Muscle of back (tissue), 11 donors: ENCODE measurements around the gene PPFIA1. TPM values are rescaled to one million over a fixed set of nuclear protein-coding genes. Genes with fewer than 3 reads are reported as not detected.
"Not testable (repeated sequence)": the region's sequence is repeated elsewhere in the genome, so short reads cannot be mapped to it uniquely, and the experiment has no call there.

Source experiments
- DNase-seq, 3 donors: peaks; one replicate each; pipeline versions ENCODE4 v3.0.0 to v3.0.0-alpha.2; 2013
- polyA plus RNA-seq, 10 donors: library from polyadenylated mRNA; unstranded; fragments of 120-200 nt; gene quantifications; one replicate each; pipeline ENCODE4 v1.2.1, GENCODE V29; 2013; ENCODE audit not compliant: insufficient read length in 10 of 10

The PPFIA1 gene
- polyA plus RNA-seq, 10 donors = 25.6 to 41.8 (median 32.3) TPM

GRCh38 chr11:70387564-70387963 lies 117.1 kb downstream of the PPFIA1 start:
- no peak for DNase-seq

- no peak for DNase-seq
These were observed 118.7 kb downstream of the PPFIA1 start for GRCh38 chr11:70389201-70389600.

DNA sequence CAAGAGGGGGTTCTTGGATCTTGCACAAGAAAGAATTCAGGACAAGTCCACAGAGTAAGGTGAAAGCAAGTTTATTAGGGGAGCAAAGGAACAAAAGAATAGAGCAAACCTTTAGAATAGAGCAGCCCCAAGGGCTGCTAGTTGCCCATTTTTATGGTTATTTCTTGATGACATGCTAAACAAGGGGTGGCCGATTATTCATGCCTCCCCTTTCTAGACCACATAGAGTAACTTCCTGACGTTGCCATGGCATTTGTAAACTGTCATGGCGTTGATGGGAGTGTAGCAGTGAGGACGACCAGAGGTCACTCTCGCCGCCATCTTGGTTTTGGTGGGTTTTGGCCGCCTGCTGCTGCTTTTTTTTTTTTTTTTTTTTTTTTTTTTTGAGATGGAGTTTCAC lies 120.4 kb downstream of the PPFIA1 start:
- DNase-seq = not testable (repeated sequence)

DNA sequence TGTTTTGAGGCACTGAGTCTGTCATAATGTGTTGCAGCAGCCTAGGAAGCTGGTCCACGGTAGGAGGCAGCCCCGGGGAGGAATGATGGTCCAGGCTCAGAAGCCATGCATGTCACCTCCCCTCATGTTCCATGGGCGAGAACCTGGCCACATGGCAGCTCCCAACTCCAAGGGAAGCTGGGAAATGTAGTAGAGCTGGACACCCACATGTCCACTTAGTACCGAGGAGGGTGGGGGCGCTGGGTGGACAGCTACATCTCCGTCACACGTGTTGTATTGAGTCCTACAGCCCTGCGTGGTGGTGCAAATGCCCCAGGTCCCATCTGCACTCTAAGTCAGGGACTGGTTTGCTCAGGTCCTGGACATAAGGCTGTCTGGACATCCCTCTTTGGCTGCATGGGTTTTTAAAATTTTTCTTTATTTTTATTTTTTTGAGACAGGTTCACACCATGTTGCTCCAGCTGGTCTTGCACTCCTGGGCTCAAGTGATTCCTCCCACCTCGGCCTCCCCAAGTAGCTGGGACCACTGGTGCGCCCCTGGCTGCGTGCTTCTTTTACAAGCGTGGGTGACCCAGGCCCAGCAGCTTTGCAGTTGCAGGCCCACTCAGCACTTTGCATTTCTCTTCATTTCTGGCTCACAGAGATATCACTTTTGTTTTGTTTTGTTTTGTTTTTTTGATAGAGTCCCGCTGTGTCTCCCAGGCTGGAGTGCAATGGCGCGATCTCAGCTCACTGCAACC lies 123.9 kb downstream of the PPFIA1 start:
- no peak for DNase-seq

GRCh38 chr11:70397336-70397982 lies 127.0 kb downstream of the PPFIA1 start:
- no peak for DNase-seq

GRCh38 chr11:70397983-70398833 lies 127.7 kb downstream of the PPFIA1 start, which contains the start of gene CTTN:
TSS of gene CTTN (plus strand) at chr11:70398529. CDS start at chr11:70407298, 8,769 bp downstream.
- peak; percentile 80 to 93 (median 84) for DNase-seq

DNA sequence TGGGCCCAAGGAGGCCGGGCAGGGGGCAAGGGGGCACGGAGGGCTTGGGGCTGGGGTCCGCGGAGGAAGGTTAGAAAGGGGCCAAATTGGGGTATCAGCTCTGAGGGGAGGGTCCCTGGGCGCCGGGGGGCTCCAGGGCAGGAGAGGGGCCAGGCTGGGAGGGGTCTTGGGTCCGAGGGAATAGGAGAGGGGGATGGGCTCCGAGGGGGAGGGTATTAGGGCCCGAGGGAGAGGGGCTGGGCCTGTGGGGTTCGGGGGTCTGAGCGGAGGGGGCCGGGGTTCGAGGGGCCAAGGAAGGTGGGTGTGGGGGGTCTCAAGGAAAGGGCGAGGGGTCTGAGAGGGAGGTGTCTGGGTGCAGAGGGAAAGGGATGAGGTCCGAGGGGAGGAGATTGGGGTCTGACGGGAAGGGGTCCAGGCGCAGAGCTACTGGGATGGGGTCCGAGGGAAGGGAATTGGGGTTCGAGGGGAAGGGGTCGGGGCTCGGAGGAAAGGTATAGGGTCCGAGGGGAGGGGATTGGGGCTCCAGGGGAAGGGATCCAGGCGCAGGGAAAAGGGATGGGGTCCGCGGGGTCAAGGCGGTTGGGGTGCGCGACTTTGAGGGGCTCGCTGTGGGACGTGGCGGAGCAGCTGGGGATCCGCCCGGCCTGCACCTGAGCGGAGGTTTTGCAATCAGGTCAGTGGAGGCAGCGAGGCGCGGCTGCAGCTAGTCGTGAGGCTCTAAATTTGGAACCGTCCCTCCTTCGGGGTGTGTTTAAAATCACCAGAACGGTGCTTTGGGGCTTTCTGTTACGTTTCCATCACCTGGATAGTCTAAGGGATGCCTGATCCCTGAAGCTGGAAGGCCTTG lies 128.6 kb downstream of the PPFIA1 start:
- DNase-seq = no peak

GRCh38 chr11:70399681-70400112 lies 129.2 kb downstream of the PPFIA1 start:
- DNase-seq = peak; percentile 42 to 83 (median 73)

DNA sequence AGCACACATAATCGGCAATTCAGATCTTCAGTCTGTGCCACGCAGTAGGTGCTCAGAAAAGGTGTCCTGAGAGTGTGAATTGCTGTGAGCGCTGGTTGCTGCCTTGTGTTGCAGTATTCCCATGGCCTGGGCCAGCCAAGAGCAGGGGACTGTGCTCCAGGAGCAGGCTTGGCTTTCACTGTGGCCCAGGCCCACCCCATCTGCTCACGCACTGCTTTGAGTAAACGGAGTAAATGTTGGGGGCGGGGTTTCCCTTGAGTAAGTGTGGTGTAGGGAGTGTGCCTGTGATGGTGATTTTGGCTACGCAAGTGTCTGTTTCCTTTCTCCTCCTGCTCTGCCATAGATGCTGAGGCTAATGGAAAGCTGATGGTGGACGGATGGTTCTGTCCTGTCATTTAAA lies 130.2 kb downstream of the PPFIA1 start:
- DNase-seq = no peak

DNA sequence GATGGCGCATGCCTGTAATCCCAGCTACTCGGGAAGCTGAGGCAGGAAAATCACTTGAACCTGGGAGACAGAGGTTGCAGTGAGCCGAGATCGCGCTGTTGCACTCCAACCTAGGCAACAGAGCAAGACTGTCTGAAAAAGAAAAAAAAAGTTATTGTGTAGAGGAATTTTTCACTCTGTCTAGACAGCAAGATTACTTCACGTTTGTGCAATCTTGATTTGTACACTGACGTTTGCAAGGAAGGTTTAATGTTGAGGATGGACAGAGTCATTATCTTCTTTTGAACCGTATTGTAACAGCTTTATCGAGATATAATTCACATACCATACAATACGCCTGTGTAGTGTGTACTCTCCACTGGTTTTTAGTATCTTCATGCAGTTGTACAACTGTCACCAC lies 131.5 kb downstream of the PPFIA1 start:
- no peak for DNase-seq

DNA sequence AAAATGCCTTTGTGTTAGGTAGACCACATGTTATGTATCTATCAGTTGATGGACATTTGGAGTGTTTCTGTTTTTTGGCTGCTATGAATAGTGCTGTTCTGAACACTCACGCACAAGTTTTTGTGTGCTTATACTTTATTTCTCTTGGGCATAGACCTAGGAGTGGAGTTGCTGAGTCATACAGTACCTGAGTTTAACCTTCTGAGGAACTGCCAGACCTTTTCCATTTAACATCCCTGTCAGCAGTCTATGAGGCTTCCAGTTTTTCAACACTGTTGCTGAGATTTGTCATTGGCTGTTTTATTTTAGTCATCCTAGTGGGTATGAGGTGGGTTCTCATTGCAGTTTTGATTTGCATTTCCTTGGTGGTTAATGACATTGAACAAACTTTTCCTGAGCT lies 132.2 kb downstream of the PPFIA1 start:
- no peak for DNase-seq

- DNase-seq = no peak
These were observed 133.8 kb downstream of the PPFIA1 start for GRCh38 chr11:70404244-70404643.

GRCh38 chr11:70405679-70406395 lies 135.3 kb downstream of the PPFIA1 start:
- DNase-seq = no peak

DNA sequence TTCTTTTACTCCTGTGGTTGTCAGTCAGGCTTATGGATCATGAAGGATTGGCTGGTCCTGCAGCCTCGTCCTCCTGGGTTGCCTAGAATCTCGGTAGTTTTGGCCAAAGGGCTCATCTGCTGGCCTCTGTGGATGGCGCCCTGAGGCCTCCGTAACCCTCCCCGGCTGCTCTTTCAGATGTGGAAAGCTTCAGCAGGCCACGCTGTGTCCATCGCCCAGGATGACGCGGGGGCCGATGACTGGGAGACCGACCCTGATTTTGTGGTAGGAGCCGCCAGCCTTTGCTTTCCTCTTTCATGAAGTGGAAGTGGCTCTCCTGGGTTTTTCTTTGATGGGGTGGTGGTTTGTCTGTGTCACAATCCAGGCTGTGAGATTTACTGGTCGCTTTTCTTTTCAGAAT lies 136.6 kb downstream of the PPFIA1 start:
- no peak for DNase-seq

- DNase-seq = no peak
These were observed 137.3 kb downstream of the PPFIA1 start for GRCh38 chr11:70407814-70408213.

DNA sequence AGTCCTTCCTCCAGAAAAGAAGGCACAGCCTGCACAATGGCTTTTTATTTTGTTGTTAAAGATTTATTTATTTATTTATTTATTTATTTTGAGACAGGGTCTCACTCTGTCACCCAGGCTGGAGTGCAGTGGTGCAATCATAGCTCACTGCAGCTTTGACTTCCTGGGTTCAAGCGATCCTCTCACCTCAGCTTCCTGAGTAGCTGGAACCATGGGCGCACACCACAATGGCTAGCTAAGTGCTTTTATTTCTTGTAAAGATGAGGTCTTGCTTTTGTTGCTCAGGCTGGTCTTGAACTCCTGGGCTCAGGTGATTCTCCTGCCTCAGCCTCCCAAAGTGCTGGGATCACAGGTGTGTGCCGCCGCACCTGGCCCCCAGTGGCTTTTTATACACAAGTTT lies 137.8 kb downstream of the PPFIA1 start:
- not testable (repeated sequence) for DNase-seq

DNA sequence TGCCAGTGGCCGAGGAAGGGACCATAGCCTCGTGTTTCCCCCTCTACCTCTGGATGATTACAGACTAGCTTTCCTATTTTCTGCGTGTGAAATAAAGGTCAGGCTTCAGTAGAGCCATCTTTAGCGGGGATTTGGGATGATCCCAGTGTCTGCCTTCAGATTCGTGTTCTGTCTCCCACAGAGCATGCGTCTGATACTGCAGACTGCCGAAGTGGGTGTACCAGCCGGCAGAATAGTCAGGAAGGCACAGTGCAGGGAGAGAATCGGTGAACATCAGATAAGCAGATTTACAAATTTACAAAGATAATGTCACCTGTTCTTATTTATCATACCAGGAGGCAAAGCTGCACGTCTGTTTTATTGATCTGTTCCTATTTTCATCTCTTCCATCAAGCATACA lies 138.9 kb downstream of the PPFIA1 start:
- no peak for DNase-seq

GRCh38 chr11:70409871-70410270 lies 139.4 kb downstream of the PPFIA1 start:
- no peak for DNase-seq

DNA sequence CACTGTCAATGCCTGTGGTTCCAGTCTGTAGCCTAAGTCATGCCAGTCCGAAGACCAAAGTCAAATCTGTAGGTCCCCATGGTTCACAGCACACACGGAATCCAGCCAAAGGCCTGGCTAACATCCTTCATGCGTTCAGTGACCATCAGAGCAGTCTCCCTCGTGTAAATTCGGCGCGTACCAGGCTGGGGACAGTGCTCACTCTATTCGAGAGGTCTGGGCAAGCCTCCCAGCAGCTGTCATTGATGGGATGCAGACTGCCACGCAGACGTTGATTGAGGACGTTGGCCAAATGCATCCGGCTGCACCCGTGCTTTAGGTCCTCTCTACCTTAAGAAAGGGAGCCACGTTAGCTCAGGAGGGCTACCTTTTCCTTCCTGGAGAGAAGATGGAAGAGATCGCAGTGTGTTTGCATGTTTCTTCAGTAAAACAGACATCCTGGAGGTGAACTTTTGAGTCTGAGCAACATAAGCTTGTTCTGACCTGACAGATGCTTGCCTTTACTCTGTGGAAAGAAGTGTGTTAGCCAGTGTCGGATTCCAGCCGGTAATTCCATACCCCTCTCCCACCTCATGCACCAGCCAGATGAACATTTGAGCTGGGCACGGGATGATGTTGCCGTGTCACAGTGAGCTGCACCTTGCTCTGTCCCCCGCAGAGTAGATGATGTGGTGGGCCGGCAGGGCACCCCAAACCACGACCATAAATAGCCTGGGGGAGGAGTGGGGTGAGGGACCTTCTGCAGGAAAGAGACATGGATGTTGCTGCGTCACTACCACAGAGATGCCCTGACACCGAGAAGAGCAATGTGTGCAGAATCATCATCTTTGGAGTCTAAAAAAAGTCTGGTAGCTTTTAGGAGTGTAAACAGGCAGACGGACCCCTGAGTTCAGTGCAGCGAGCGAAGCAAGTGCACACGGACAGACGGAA lies 140.1 kb downstream of the PPFIA1 start:
- DNase-seq = no peak
